HG02571 (cell line): ENCODE data around the gene TMEM266.

Experiments
- ATAC-seq: cut with Tn5 transposase; IDR thresholded peaks from one replicate; pipeline ENCODE4 v1.9.1; 2021; ENCODE audit warnings: mild to moderate bottlenecking, moderate library complexity; ENCODE audit not compliant: unreplicated experiment

TMEM266 gene

GRCh38 chr15:76161153-76162035 is 101.6 kb downstream of the TMEM266 start:
- ATAC-seq, result no peak

GRCh38 chr15:76162036-76162398 is 102.2 kb downstream of the TMEM266 start:
- no peak for ATAC-seq

GRCh38 chr15:76162784-76163456 is 103.1 kb downstream of the TMEM266 start:
- ATAC-seq, result no peak

GRCh38 chr15:76163457-76164295 is 103.9 kb downstream of the TMEM266 start:
- ATAC-seq, result no peak

- ATAC-seq, result no peak
Measured at GRCh38 chr15:76164602-76165001, 104.8 kb downstream of the TMEM266 start.

GRCh38 chr15:76165951-76166350 is 106.2 kb downstream of the TMEM266 start:
- ATAC-seq, result no peak

- ATAC-seq, result no peak
Measured at GRCh38 chr15:76168237-76168984, 108.6 kb downstream of the TMEM266 start.

- ATAC-seq, result no peak
Measured at GRCh38 chr15:76169018-76169417, 109.2 kb downstream of the TMEM266 start.

- ATAC-seq, result no peak
Measured at GRCh38 chr15:76169911-76170800, 110.4 kb downstream of the TMEM266 start.

- ATAC-seq, result no peak
Measured at GRCh38 chr15:76172782-76173181, 113.0 kb downstream of the TMEM266 start.

- ATAC-seq, result no peak
Measured at GRCh38 chr15:76173317-76173834, 113.6 kb downstream of the TMEM266 start.

- ATAC-seq, result no peak
Measured at GRCh38 chr15:76174654-76175053, 114.9 kb downstream of the TMEM266 start.

- ATAC-seq, result no peak
Measured at GRCh38 chr15:76175442-76175841, 115.7 kb downstream of the TMEM266 start.

- ATAC-seq, result no peak
Measured at GRCh38 chr15:76176059-76176458, 116.3 kb downstream of the TMEM266 start.

GRCh38 chr15:76176487-76177085 is 116.8 kb downstream of the TMEM266 start:
- ATAC-seq, result no peak

GRCh38 chr15:76177491-76178040 is 117.8 kb downstream of the TMEM266 start:
- no peak for ATAC-seq

- ATAC-seq, result no peak
Measured at GRCh38 chr15:76178296-76179000, 118.7 kb downstream of the TMEM266 start.

- no peak for ATAC-seq
Measured at GRCh38 chr15:76179023-76179422, 119.2 kb downstream of the TMEM266 start.
